ENCODE measurements around the gene ENDOD1. TPM values are rescaled to one million over a fixed set of nuclear protein-coding genes. Genes with fewer than 3 reads are reported as not detected.
"Not testable (repeated sequence)": the region's sequence is repeated elsewhere in the genome, so short reads cannot be mapped to it uniquely, and the experiment has no call there.

Gene ENDOD1
- 22.9 TPM for total RNA-seq

DNA sequence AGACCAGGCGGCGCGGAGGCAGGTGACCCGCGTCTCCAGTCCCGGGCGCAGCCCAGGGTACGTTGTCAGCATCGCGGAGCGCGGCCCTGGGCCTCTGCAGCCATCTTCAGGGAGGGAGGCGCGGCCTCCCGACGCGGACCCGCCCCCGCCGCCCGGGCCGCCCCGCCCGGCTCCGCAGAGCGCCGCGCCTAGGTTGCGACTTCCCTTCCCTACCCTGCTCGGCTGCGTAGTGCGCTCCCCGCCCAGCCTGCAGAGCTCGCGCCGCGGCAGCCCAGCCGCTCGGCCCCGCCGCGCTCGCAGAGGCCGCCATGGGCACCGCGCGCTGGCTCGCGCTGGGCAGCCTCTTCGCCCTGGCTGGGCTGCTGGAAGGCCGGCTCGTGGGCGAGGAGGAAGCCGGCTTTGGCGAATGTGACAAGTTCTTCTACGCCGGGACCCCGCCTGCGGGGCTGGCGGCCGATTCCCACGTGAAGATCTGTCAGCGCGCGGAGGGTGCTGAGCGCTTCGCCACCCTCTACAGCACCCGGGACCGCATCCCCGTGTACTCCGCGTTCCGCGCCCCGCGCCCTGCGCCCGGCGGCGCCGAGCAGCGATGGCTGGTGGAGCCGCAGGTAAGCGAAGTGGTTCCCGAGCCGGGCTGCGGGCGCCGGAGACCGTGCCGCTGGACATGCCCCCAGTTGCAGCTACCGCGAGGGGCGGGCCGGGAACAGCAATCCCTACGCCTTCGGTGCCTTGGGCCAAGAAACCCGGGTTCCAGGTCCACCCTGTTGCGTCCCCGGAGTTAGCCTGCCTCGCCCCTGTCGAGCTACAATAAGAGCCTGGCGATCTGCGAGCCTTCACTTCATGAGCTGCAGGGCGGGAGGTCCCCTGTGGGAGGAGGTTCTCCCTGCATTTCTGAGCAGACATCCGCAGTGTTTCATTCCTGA, at the start of gene ENDOD1:
Gene ENDOD1, plus strand, starts transcription at position 227 of the 923 bp plus-strand sequence. Its CDS starts 82 bp downstream, at position 309.
- DNase-seq: peak; percentile 81

DNA sequence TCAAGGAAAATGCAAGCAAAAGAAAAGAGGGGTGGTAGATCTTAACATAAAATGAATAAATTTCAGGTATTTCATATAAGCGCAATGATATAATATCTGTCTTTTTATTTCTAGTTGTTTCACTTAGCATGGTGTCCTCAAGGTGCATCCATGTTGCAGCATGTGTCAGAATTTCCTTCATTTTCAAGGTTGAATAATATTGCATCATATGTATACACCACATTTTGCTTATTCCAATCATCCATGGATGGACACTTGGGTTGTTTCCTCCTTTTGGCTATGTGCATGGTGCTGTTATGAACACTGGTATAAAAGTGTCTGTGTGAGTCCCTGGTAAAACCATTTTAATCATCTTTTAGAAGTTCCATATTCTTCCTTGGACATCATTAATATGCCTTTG, 47.4 kb upstream of the ENDOD1 start:
- no peak for DNase-seq

- no peak for DNase-seq
Observed at GRCh38 chr11:95042906-95043305, 46.7 kb upstream of the ENDOD1 start.

GRCh38 chr11:95044010-95044409, 45.6 kb upstream of the ENDOD1 start:
- no peak for DNase-seq

GRCh38 chr11:95045812-95046211, 43.8 kb upstream of the ENDOD1 start:
- no peak for DNase-seq

DNA sequence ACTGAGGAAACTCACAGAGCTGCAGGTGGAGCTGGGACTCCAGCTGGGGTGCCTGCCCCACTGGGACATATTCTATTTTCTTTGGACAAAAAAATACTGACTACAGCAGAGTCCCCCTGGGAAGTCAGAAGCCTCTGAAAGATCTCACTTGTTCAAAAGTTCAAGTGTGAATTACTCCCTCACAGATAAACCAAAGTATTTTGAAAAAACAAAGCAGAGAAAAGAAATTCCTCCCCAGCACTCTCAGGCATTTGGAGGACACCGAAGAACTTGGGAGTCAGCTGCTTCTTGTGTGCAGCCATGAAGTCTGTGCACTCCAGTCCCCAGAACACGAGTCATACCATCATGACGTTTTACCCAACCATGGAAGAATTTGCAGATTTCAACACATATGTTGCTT, 40.5 kb upstream of the ENDOD1 start, which contains the start of gene KDM4F:
Gene KDM4F, plus strand, starts transcription at position 301 of the 400 bp plus-strand sequence.
- not testable (repeated sequence) for DNase-seq

GRCh38 chr11:95050595-95051202, 38.9 kb upstream of the ENDOD1 start:
- no peak for DNase-seq

- no peak for DNase-seq
Observed at GRCh38 chr11:95054356-95054755, 35.3 kb upstream of the ENDOD1 start.

GRCh38 chr11:95055283-95055897, 34.3 kb upstream of the ENDOD1 start:
- no peak for DNase-seq

GRCh38 chr11:95057959-95058358, 31.7 kb upstream of the ENDOD1 start:
- no peak for DNase-seq

DNA sequence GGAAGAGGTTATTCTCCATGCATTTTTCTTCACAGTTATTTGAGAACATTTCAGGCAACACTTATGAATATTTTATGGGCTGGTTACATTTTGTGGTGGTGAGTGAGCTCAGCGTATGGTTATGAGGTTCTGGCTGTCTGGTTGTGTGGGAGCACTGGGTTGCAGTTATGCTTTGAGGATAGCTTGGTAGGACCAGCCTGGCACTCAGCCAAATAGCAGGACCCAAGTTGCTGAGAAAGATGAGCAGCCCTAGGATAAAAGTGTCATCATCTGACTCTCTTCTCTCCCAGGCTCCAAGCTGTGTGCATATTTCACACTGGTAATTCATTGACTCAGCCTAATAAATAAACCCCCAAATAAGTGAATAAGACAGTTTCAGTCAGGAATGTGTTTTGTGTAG, 31.0 kb upstream of the ENDOD1 start:
- no peak for DNase-seq

- DNase-seq: no peak
Observed at GRCh38 chr11:95059046-95059445, 30.6 kb upstream of the ENDOD1 start.

DNA sequence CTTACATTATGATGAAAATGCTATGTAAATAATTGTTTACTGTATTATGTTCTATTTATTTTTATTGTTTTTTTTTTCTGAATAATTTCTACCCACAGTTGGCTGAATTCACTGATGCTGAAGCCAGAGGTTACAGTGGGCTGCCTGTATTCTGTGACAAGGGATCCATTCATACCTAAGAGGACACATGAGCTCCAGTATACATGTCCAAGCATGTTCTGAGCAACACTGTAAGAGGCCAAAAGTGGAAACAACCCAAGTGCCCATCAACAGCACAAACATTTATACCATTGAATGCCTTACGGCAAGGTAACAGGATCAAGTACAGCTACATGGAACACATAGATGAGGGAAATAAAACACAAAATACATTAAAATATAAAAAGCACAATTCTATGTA, 24.3 kb upstream of the ENDOD1 start:
- no peak for DNase-seq

DNA sequence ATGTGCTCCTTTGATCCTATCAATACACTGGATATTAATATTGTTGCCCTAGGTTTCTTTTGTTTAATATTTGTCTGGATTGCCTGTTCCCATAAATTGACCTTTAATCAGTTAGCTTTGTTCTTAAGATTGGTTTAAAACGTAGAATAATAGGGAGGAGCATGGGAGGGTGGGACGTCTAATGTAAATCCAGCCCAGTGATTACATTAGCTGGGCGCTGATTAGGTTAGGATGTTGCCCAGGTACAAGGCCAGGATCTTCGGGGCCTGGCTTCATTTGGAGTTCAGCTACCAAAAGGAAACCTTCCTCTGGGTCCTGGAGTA, 23.0 kb upstream of the ENDOD1 start, which contains the start of gene SRSF8:
Gene SRSF8, plus strand, starts transcription at position 204 of the 323 bp plus-strand sequence. CDS start 308 bp downstream, outside the sequence.
- no peak for DNase-seq

- DNase-seq: peak; percentile 78
Observed at GRCh38 chr11:95067039-95067840, 22.4 kb upstream of the ENDOD1 start.

DNA sequence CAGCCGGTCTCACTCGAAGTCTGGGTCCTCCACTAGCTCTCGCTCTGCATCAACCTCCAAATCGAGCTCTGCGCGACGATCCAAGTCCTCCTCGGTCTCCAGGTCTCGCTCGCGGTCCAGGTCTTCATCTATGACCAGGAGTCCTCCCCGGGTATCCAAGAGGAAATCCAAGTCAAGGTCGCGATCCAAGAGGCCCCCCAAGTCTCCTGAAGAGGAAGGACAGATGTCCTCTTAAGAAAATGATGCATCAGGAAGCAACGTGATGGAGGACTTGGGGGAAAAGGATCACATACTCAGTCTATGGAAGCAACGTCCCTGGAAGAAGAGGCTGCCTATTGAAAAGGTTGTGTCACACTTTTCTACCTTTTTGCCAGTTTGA, 21.8 kb upstream of the ENDOD1 start:
- DNase-seq: no peak

GRCh38 chr11:95068549-95068948, 21.1 kb upstream of the ENDOD1 start:
- peak; percentile 77 for DNase-seq

GRCh38 chr11:95070471-95070870, 19.2 kb upstream of the ENDOD1 start:
- no peak for DNase-seq

- no peak for DNase-seq
Observed at GRCh38 chr11:95072948-95073347, 16.7 kb upstream of the ENDOD1 start.

DNA sequence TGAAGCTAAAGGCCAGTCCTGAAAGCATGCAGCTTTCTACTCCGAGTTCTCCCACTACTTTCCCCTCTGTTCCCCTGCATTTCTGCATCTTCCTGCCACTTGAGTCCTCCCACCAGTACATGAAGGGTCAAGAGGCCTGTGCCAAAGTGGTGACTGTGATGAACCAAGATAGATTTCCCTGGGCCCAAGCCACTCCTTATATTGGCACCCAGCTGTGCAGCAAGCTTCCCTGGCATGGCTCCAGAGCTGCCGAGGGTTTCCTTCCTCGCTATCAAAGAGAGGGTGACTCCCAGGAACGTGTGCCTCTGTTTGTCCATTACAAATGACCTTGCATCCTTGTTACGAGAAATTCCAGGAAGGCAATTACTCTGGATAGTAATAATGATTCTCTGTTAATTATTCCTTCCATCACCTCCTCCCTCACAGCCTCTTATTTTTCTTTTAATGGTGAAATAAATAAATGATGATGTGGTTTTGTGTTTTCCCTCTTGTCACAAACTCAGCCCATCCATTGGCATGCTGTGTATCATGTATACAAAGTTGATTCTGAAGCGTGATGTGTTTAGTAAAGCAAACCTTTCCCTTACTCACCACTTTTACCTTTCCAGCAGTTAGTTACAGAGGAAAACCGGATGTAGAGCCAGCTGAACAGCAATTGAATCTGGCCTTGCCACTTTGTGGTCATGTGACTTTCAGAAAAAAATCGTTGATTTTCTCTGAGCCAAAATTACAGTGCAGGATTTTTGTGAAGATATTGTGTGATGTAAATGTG, 14.7 kb upstream of the ENDOD1 start:
- no peak for DNase-seq

DNA sequence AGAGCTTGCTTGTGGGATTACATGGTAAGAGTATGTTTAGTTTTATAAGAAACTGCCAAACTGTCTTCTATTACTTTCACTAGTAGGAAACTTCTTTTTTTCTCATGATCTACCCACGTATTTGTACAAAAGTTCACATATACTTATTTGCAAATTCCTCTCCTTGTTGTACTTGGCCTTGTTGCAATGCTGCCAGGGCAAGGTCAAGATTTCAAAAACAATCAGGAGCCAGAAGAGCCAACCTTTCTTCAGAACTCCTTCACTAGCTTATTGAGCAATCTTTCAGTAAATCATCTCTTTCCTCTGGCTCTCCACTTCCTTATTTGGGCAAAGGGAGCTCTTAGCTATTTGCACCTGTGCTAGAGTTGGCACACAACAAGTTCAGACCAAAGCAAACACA, 13.2 kb upstream of the ENDOD1 start:
- no peak for DNase-seq

- DNase-seq: no peak
Observed at GRCh38 chr11:95076981-95077380, 12.7 kb upstream of the ENDOD1 start.

All from occipital lobe (tissue), 2 donors.